ENCODE measurements around the gene BMP7. TPM values are rescaled to one million over a fixed set of nuclear protein-coding genes. Genes with fewer than 3 reads are reported as not detected.

Gene BMP7
- total RNA-seq: not detected in 2 replicates

DNA sequence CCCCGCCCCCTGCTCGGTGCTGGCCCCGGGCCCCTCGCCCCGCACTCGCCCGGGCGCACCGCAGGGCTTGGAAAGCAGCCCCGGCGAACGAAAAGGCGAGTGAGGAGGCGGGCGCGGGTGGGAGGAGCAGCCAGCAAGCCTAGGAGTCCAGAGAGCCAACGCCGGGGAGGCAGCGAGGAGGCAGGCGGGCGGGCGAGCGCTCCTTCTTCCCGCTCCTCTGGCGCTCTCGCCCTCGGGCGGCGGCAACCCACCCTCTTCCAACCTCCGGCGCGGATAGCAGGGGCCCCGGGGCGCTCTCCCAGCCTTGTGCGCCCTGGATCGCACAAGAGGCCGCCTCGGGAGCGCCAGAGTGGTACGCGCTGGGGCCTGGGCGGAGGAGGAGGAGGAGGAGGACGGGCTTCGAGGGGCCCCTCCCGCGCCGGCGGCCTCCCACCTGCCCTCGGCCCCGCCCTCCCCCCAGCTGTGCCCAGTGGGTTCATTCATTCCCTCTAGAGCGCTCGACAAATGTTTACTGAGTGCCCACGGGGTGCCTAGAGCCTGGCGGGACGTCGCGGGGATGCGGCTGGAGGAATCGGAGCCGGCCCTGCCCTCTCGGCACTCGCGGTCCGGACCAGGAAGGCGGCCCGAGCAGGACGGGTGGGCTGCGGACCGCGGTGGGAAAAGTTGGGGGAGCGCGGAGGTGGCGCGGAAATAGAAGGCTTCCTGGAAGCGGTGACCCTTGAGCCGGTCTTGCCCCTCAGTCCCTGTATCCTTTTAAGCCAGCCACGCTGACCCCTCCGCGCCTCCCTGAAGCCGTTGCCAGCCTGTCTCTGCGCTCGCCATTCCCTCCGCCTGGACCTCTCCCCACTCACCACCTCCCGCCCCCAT, at the start of gene BMP7:
Gene BMP7 (minus strand): TSS at position 351 of the 867 bp plus-strand sequence. CDS start 519 bp downstream, outside the sequence.

Other genes with a start within 250 kb of the BMP7 start
- gene SPO11, start 63.2 kb upstream of the BMP7 start, total RNA-seq: not detected in 2 replicates
- gene RAE1, start 84.6 kb upstream of the BMP7 start, total RNA-seq: 37.0 and 45.6 TPM in 2 replicates
- 5.2 and 5.7 TPM in 2 replicates for gene RBM38, start 124.8 kb upstream of the BMP7 start, total RNA-seq